ENCODE data around the gene AFF4. TPM values are rescaled to one million over a fixed set of nuclear protein-coding genes. Genes with fewer than 3 reads are reported as not detected.
A peak's percentile ranks its signal among the peaks of the same experiment; 100 is the strongest.

AFF4 gene
- total RNA-seq, 3 donors from 2014 or later (not counting 1 experiment from before 2014, with no cell fraction given), result 87.5 to 98.1 (median 90.8) TPM

DNA sequence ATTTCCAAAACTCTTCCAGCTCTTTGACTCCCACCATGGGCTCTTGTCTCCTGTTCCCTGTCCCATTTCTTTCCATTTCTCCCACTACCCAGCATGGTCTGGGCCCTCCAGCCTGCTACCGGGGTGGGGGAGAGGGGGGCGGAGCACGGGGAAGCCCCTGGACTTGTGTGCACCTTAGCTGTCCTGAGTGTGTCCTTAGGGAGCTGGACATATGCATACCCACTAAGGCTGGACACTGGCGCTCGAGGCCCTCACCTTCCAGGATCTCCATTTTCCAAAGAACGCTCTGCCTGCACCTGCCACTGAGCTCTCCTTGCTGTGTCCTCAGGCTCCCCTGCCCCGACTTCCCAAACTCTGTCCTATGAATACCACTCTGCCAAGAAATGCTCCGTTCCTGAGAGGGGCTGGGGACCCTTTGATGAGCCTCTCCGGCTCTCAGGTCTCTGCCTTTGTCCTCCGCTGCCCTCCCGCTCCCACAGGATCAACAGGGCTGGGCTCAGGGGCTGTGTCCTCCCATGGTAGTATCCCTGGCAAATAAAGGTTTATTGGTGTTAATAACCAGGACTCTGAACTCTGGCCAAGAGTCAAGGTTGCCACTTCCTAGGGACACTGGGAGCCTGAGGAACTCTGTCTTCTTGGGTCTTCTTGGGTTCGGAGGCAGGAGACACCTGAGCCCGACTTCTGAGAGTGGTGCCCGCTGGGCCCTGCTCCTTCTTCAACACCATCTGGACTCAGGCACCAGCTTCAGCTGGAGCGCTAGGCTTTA lies 132.2 kb downstream of the AFF4 start:
- H3K4me3 Mint-ChIP-seq, result peak overlapping the region; percentile 82
- WGBS (ENCODE audit: insufficient coverage), result 89% methylated on average over 15 of the region's 15 CpGs
- intact Hi-C loops (cut with micrococcal nuclease), result no loop called here
- no peak for DNase-seq
- Histone ChIP-seq H3K36me3 (ENCODE audit: control insufficient read depth, insufficient read depth, low read length) (no peaks in the 10 kb centered on the region), H3K27ac (ENCODE audit: low read length) (no peak overlapping the region), H3K4me1 (ENCODE audit: control insufficient read depth, insufficient read depth, low read length) (peaks cover 12% of the 10 kb centered on the region), H3K4me3 (ENCODE audit: low read length) (no peak overlapping the region), H3K9me3 (ENCODE audit: control insufficient read depth, insufficient read depth, low read length) (no peaks in the 10 kb centered on the region), H3K27me3 (ENCODE audit: control insufficient read depth, insufficient read depth, low read length) (peaks cover 12% of the 10 kb centered on the region)
- no peaks in the 10 kb centered on the region for H3K36me3 Mint-ChIP-seq
- peak overlapping the region in 1 of 2 donors; percentile 62 for H3K27ac Mint-ChIP-seq
- ATAC-seq, result no peak
- peaks cover 33 to 38% of the 10 kb centered on the region in 2 donors for H3K27me3 Mint-ChIP-seq (ENCODE audit: low read depth in 2 of 2)
- TF ChIP-seq, protein P1, sequence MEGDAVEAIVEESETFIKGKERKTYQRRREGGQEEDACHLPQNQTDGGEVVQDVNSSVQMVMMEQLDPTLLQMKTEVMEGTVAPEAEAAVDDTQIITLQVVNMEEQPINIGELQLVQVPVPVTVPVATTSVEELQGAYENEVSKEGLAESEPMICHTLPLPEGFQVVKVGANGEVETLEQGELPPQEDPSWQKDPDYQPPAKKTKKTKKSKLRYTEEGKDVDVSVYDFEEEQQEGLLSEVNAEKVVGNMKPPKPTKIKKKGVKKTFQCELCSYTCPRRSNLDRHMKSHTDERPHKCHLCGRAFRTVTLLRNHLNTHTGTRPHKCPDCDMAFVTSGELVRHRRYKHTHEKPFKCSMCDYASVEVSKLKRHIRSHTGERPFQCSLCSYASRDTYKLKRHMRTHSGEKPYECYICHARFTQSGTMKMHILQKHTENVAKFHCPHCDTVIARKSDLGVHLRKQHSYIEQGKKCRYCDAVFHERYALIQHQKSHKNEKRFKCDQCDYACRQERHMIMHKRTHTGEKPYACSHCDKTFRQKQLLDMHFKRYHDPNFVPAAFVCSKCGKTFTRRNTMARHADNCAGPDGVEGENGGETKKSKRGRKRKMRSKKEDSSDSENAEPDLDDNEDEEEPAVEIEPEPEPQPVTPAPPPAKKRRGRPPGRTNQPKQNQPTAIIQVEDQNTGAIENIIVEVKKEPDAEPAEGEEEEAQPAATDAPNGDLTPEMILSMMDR (IDR thresholded peaks at IDR 0.05), result no peak
- no peaks in the 10 kb centered on the region for H3K9me3 Mint-ChIP-seq
- H3K4me1 Mint-ChIP-seq, result peaks cover 6 to 19% of the 10 kb centered on the region in 2 donors

DNA sequence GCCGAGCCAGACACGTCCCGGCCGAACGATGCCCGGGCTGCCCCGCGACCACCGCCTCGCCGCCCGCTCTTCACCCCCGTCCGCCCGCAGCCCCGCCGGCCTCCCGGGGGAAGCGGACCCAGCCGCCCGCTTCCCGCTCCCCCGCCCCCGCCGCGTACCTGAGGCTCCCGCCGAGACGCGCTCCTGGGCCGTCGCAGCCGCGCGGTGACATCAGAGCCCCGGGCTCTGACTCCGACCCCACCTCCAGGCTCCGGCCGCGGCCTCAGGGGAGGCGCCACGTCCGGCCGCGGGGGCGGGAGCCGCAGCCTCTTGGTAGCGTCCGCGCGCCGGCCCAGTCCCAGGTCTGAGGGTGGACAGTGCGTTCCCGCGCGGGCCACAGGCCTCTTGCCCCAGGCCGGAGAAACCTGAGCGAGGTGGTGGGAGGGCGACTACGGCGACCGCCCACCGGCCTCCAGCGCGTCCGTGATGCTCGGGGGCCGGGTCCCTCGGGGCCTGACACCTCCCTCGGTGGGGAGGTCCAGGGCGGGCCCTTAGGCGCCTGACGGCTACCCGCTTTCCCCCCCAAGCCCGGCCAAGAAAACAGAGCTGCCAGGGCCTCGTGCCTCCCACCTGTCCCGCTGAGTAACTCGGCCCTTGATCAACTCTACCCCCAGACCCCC lies 132.9 kb downstream of the AFF4 start, which contains the start of gene SHROOM1:
Gene SHROOM1, minus strand, starts transcription at position 212 of the 659 bp plus-strand sequence. CDS start 4,507 bp downstream, outside the sequence.
- H3K4me3 ChIP-seq (ENCODE audit: low read length), result peak within 1 kb of the TSS; percentile 30
- H3K9me3 ChIP-seq (ENCODE audit: control insufficient read depth, insufficient read depth, low read length), result no peaks in the 10 kb centered on the region
- intact Hi-C loops (cut with micrococcal nuclease), result loop anchor here (1.0 kb wide), 1 partner anchor 53 kb away; no protein-coding TSS in a partner anchor
- Mint-ChIP-seq H3K27me3 (ENCODE audit: low read depth in 2 of 2) (peaks cover 36 to 43% of the 10 kb centered on the region in 2 donors), H3K4me1 (peaks cover 6 to 19% of the 10 kb centered on the region in 2 donors), H3K27ac (peak within 1 kb of the TSS in 1 of 2 donors; percentile 85), H3K36me3 (no peaks in the 10 kb centered on the region), H3K9me3 (no peaks in the 10 kb centered on the region), H3K4me3 (peak within 1 kb of the TSS; percentile 92)
- peak in 1 of 2 donors; percentile 44 for DNase-seq
- TF ChIP-seq, protein P1 (IDR thresholded peaks at IDR 0.05), result no peak
- no peak within 1 kb of the TSS for H3K27ac ChIP-seq (ENCODE audit: low read length)
- H3K27me3 ChIP-seq (ENCODE audit: control insufficient read depth, insufficient read depth, low read length), result peaks cover 17% of the 10 kb centered on the region
- peaks cover 18% of the 10 kb centered on the region for H3K4me1 ChIP-seq (ENCODE audit: control insufficient read depth, insufficient read depth, low read length)
- 7% methylated on average over 78 of the region's 78 CpGs for WGBS (ENCODE audit: insufficient coverage)
- H3K36me3 ChIP-seq (ENCODE audit: control insufficient read depth, insufficient read depth, low read length), result no peaks in the 10 kb centered on the region
- peak; percentile 31 to 58 (median 49) for ATAC-seq

DNA sequence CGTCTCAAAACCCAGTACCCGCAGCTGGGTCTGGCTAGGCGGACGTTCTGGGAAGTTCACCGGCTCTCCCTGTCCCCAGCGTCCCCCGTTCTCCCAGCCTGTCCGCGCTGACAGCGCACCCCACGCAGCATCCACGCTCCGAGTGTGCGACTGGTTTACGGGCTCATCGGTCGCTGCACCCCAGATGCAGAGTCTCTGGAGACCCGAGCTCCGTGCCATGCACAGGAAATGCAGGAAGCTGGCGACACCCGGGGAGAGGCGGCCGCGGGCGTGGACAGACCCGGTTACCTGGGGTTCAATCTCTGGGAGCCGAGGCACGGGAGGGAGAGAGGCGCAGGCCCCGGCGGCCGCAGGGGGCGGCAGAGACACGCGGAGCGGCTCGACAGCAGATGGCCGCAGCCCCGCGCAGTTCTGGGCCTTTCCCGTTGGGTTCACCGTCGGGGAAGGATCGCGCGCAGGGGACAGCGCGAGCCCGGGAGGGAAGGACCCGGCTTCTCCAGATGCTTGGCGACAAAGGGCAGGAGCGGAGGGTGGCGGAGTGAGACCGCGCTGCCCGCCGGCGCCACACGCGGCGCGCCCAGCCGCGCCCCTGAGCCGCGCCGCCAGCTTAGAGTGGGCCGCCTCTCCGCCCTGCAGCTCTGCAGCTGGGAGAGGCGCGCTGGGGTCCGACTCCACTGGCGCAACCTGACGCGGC lies 133.5 kb downstream of the AFF4 start:
- H3K9me3 Mint-ChIP-seq, result no peaks in the 10 kb centered on the region

More for the DNA sequence above, 133.5 kb downstream of the AFF4 start:
- Mint-ChIP-seq H3K27ac (peak overlapping the region in 1 of 2 donors; percentile 85), H3K4me3 (peak overlapping the region; percentile 92), H3K36me3 (no peaks in the 10 kb centered on the region), H3K4me1 (peaks cover 6 to 19% of the 10 kb centered on the region in 2 donors), H3K27me3 (ENCODE audit: low read depth in 2 of 2) (peaks cover 36 to 46% of the 10 kb centered on the region in 2 donors)
- DNase-seq, result peak; percentile 65 to 85
- peaks cover 18% of the 10 kb centered on the region for H3K4me1 ChIP-seq (ENCODE audit: control insufficient read depth, insufficient read depth, low read length)
- H3K27ac ChIP-seq (ENCODE audit: low read length), result no peak overlapping the region
- TF ChIP-seq, protein P1 (IDR thresholded peaks at IDR 0.05), result peak; percentile 81
- ATAC-seq, result peak; percentile 87 to 93 (median 92)
- peaks cover 21% of the 10 kb centered on the region for H3K27me3 ChIP-seq (ENCODE audit: control insufficient read depth, insufficient read depth, low read length)
- 3% methylated on average over 75 of the region's 75 CpGs for WGBS (ENCODE audit: insufficient coverage)
- no peaks in the 10 kb centered on the region for H3K9me3 ChIP-seq (ENCODE audit: control insufficient read depth, insufficient read depth, low read length)
- no peaks in the 10 kb centered on the region for H3K36me3 ChIP-seq (ENCODE audit: control insufficient read depth, insufficient read depth, low read length)
- H3K4me3 ChIP-seq (ENCODE audit: low read length), result peak overlapping the region; percentile 30
- intact Hi-C loops (cut with micrococcal nuclease), result loop anchor here (1.0 kb wide), 1 partner anchor 53 kb away; no protein-coding TSS in a partner anchor
